GM12873 (cell line): ENCODE measurements around the gene OMA1.

Source experiments
- CTCF ChIP-seq: IDR thresholded peaks from 2 replicates; pipeline ENCODE4 v1.5.1; 2012; ENCODE audit warnings: low read depth, mild to moderate bottlenecking, moderate library complexity, low read length, control low read depth; ENCODE audit not compliant: insufficient read depth; ENCODE audit errors: missing control alignments

OMA1 gene

GRCh38 chr1:58566339-58566738 lies 19.8 kb upstream of the OMA1 start:
- TF ChIP-seq CTCF: no peak

GRCh38 chr1:58561633-58562032 lies 15.1 kb upstream of the OMA1 start:
- TF ChIP-seq CTCF: no peak

GRCh38 chr1:58555393-58555792 lies 8.9 kb upstream of the OMA1 start:
- TF ChIP-seq CTCF: no peak

- no peak for TF ChIP-seq CTCF
Observed at GRCh38 chr1:58551186-58552140, 4.9 kb upstream of the OMA1 start.

GRCh38 chr1:58548371-58548770 lies 1.8 kb upstream of the OMA1 start:
- no peak for TF ChIP-seq CTCF

GRCh38 chr1:58545591-58546519 lies 671 bp downstream of the OMA1 start:
- no peak for TF ChIP-seq CTCF

GRCh38 chr1:58543260-58543659 lies 3.3 kb downstream of the OMA1 start:
- no peak for TF ChIP-seq CTCF
